Measurements from ENCODE around the gene SGPP2.
"Not testable (repeated sequence)": the region's sequence is repeated elsewhere in the genome, so short reads cannot be mapped to it uniquely, and the experiment has no call there.

SGPP2 gene, protein sequence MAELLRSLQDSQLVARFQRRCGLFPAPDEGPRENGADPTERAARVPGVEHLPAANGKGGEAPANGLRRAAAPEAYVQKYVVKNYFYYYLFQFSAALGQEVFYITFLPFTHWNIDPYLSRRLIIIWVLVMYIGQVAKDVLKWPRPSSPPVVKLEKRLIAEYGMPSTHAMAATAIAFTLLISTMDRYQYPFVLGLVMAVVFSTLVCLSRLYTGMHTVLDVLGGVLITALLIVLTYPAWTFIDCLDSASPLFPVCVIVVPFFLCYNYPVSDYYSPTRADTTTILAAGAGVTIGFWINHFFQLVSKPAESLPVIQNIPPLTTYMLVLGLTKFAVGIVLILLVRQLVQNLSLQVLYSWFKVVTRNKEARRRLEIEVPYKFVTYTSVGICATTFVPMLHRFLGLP

DNA sequence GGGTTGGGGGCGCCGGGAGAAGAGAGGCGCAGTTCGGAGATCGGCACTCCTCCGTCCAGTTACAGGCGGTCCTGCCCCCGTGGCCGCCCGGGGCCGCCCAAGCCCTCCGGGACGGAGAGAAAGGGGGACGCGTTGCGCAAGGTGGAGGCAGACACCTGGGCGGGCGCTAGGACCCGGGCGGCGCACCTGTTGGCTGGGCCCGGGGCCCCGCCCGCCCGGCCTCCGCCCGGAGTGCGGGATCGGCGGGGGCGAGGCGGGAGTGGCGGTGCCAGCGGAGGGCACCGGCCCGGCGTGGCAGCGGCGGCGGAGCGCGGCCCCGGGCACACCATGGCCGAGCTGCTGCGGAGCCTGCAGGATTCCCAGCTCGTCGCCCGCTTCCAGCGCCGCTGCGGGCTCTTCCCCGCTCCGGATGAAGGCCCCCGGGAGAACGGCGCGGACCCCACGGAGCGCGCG lies at the start of gene SGPP2:
TSS of gene SGPP2 (plus strand) at position 268 of the 453 bp plus-strand sequence. CDS start at position 328, 60 bp downstream.
- H3K27ac Mint-ChIP-seq, result peak within 1 kb of the TSS; percentile 97
- no peaks in the 10 kb centered on the region for H3K9me3 Mint-ChIP-seq (ENCODE audit: low read depth)
- H3K36me3 Mint-ChIP-seq, result no peaks in the 10 kb centered on the region
- H3K4me1 Mint-ChIP-seq (ENCODE audit: low read depth), result peaks cover 35% of the 10 kb centered on the region
- H3K27me3 Mint-ChIP-seq, result peaks cover 39% of the 10 kb centered on the region
- peak within 1 kb of the TSS; percentile 93 for H3K4me3 Mint-ChIP-seq

DNA sequence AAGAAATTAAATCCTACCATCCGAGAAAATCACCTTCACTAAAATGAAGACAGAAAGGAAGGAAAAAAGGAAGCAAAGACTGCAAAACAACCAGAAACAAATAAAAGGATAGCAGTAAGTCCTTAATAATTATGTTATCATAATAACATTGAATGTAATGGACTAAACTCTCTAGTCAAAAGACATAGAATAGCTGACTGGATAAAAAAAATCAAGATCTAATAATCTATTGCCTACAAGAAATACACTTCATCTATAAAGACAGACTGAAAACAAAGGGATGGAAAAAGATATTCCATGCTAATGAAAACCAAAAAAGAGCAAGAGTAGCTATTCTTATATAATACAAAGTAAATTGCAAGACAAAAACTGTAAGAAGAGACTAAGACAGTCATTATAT lies 48.5 kb upstream of the SGPP2 start:
- no peak overlapping the region for H3K4me3 Mint-ChIP-seq
- H3K27me3 Mint-ChIP-seq, result no peaks in the 10 kb centered on the region

DNA sequence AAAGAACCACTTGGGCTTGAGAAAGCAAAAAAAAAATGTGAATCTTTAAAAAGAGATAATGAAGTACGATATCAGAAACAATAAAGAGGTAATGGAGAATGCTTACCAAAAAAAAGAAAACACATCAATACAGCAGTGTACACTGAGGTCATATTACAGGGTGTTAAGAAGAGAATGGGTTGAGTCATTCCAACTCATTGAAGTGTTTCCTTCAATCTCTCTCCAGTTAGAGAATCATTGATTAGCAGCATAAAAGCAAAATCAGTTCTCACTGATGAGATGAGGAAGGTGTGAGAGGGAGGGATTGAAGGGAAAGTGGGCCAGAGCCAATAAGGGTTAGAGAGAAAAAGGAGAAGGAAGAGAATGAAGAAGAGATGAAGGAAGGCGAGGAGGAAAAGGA lies 43.9 kb upstream of the SGPP2 start:
- H3K9me3 Mint-ChIP-seq (ENCODE audit: low read depth), result peaks cover 8% of the 10 kb centered on the region
- peaks cover 3% of the 10 kb centered on the region for H3K27me3 Mint-ChIP-seq
- H3K36me3 Mint-ChIP-seq, result no peaks in the 10 kb centered on the region
- H3K4me1 Mint-ChIP-seq (ENCODE audit: low read depth), result no peaks in the 10 kb centered on the region
- H3K27ac Mint-ChIP-seq, result no peak overlapping the region
- H3K4me3 Mint-ChIP-seq, result no peak overlapping the region

More for the DNA sequence above, 48.5 kb upstream of the SGPP2 start:
- H3K27ac Mint-ChIP-seq, result no peak overlapping the region
- peaks cover 18% of the 10 kb centered on the region for H3K9me3 Mint-ChIP-seq (ENCODE audit: low read depth)
- H3K36me3 Mint-ChIP-seq, result no peaks in the 10 kb centered on the region
- no peaks in the 10 kb centered on the region for H3K4me1 Mint-ChIP-seq (ENCODE audit: low read depth)

DNA sequence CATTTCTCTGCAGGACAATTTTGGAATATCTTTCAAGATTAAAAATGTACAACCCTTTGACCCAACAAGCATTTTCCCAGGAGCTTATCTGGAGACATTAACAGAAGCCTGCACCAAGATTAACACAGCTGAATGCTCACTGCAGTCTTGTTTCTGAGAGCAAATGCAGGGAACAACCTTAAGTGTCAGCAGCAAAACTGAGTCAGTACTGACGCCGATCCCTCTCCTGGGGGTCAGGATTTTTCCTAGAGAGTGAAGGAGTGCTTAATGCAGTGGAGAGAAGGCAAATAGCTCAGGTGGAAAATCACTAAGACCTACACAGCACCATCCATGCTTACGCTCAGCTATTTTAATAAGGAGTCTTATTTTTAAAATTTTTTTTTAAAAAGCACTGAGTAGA lies 42.8 kb upstream of the SGPP2 start:
- peaks cover 3% of the 10 kb centered on the region for H3K27me3 Mint-ChIP-seq
- H3K4me1 Mint-ChIP-seq (ENCODE audit: low read depth), result no peaks in the 10 kb centered on the region
- no peaks in the 10 kb centered on the region for H3K36me3 Mint-ChIP-seq
- H3K27ac Mint-ChIP-seq, result no peak overlapping the region
- H3K9me3 Mint-ChIP-seq (ENCODE audit: low read depth), result peaks cover 8% of the 10 kb centered on the region
- no peak overlapping the region for H3K4me3 Mint-ChIP-seq

DNA sequence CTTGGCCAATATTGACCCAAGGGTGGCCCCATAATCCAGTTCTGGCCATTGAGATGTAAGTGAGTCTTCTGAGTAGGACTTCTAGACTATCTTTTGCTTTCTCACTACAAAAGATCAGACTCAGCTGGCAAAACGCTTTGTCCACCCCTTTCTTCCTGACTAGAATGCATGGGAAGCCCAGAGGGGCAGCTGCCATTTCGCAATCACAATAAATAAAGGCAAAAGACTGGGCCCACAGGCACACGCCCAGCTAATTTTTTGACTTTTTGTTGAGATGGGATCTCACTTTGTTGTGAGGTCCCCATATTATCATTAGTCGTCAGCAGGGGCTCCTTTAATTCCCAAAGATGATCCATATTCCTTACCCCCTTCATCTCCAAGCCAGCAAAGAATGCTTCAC lies 41.1 kb upstream of the SGPP2 start:
- H3K36me3 Mint-ChIP-seq, result no peaks in the 10 kb centered on the region
- H3K4me1 Mint-ChIP-seq (ENCODE audit: low read depth), result no peaks in the 10 kb centered on the region
- H3K4me3 Mint-ChIP-seq, result no peak overlapping the region
- no peak overlapping the region for H3K27ac Mint-ChIP-seq
- H3K9me3 Mint-ChIP-seq (ENCODE audit: low read depth), result peaks cover 8% of the 10 kb centered on the region
- H3K27me3 Mint-ChIP-seq, result peaks cover 3% of the 10 kb centered on the region

DNA sequence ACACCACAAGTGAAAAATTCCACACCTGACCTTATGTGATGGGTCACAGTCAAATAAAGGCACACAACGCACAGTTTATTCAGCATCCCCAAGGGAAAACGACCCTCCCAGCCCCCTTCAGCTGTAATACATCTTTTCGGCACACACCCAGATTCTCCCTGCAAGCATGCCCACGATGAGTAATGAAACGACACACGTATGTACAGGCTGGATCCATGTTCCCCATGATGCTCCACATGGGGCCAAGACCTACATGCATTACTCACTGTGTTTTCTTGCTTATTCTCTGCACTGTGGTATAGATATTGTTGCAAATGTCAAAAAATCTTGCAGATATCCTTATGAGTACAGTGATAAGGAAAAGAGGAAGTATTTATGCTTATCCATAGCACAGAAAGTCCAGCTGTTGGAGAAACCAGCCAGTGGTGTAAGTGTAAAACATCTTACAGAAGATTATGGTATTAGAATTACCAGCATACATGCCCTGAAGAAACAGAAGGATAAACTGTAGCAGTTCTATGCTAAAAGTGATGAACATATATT lies 32.5 kb upstream of the SGPP2 start:
- Mint-ChIP-seq H3K36me3 (no peaks in the 10 kb centered on the region), H3K27me3 (peaks cover 4% of the 10 kb centered on the region), H3K9me3 (ENCODE audit: low read depth) (no peaks in the 10 kb centered on the region), H3K27ac (peak overlapping the region; percentile 18), H3K4me3 (no peak overlapping the region), H3K4me1 (ENCODE audit: low read depth) (no peaks in the 10 kb centered on the region)

DNA sequence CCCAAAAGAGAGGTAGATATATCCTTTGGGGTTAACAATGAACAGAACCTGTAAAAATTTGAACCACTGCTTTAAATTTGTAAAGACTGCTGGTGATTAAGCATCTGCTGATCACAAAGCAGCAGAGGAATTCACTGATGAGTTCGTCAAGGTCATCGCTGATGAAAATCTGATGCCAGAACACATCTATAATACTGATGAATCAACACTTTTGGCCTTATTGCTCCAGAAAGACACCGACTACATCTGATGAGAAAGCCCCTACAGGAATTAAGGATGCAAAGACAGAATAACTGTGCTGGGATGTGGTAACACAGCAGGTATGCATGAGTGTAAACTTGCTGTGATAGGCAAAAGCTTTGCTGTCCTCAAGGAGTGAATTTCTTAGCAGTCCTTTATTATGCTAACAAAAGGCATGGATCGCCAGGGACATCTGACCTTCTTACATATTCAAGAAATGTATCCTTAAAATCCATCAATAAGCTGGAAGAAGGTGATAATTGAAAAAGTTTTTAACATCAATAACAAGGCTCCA lies 30.5 kb upstream of the SGPP2 start:
- H3K27ac Mint-ChIP-seq, result no peak overlapping the region
- H3K27me3 Mint-ChIP-seq, result peaks cover 4% of the 10 kb centered on the region

DNA sequence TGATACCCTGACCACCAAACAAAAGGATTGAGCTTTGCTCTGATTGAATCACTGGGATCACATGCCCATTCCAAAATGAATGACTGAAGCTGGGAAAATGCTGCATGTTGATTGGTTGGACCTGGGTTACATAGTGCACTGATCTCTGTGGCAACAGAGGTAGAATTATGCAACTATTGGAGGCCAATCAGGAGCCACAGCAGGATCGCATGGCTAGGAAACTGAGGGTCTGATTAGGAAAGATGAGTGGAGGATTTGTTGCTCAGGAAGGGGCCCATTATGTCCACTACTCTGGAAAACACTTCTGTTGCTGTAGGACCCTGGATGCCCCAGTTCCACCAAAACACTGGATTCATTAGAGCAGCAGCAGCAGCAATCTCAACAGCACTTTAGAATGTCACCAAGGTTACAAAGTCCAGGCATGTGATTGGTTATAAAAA lies 25.9 kb upstream of the SGPP2 start:
- Mint-ChIP-seq H3K4me3 (no peak overlapping the region), H3K27ac (no peak overlapping the region), H3K36me3 (no peaks in the 10 kb centered on the region), H3K27me3 (peaks cover 12% of the 10 kb centered on the region), H3K4me1 (ENCODE audit: low read depth) (no peaks in the 10 kb centered on the region), H3K9me3 (ENCODE audit: low read depth) (peaks cover 7% of the 10 kb centered on the region)

More for the DNA sequence above, 30.5 kb upstream of the SGPP2 start:
- no peaks in the 10 kb centered on the region for H3K4me1 Mint-ChIP-seq (ENCODE audit: low read depth)
- H3K36me3 Mint-ChIP-seq, result no peaks in the 10 kb centered on the region
- no peaks in the 10 kb centered on the region for H3K9me3 Mint-ChIP-seq (ENCODE audit: low read depth)
- no peak overlapping the region for H3K4me3 Mint-ChIP-seq

DNA sequence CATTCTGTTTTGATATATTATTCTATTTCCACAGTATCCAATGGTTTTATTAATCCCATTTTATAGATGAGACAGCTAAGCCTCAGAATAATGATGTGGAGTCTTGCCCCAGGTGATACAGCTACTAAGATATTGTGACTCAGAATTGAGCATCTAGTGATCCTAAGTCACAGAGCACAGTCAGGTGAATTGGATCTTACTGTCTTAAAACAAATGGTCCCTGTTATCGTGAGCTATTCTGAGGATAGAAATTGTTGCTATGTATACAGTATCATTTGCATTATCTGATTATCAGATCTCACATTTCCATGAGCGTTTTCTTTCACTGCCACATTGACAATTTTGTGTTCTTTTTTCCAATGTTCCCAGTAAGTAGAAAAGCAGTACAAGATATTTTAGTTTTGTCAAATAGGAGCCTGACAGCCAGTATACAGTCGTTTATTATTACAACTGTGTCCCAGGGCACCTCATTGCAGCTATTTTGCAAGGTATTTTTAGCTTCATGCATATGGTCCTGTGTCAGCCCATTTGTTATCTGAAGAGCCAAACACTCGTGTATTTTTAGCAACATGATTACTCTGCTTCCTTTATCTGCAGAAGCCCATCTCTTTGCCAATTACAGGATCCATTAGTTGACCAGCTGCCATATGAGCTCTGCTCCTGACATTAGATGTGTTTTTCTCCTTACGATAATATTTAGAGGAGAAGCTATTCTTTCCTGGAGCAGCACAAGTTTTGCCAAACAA lies 25.1 kb upstream of the SGPP2 start:
- Mint-ChIP-seq H3K4me1 (ENCODE audit: low read depth) (no peaks in the 10 kb centered on the region), H3K27ac (no peak overlapping the region), H3K27me3 (peaks cover 8% of the 10 kb centered on the region), H3K4me3 (no peak overlapping the region), H3K9me3 (ENCODE audit: low read depth) (peaks cover 7% of the 10 kb centered on the region), H3K36me3 (no peaks in the 10 kb centered on the region)

DNA sequence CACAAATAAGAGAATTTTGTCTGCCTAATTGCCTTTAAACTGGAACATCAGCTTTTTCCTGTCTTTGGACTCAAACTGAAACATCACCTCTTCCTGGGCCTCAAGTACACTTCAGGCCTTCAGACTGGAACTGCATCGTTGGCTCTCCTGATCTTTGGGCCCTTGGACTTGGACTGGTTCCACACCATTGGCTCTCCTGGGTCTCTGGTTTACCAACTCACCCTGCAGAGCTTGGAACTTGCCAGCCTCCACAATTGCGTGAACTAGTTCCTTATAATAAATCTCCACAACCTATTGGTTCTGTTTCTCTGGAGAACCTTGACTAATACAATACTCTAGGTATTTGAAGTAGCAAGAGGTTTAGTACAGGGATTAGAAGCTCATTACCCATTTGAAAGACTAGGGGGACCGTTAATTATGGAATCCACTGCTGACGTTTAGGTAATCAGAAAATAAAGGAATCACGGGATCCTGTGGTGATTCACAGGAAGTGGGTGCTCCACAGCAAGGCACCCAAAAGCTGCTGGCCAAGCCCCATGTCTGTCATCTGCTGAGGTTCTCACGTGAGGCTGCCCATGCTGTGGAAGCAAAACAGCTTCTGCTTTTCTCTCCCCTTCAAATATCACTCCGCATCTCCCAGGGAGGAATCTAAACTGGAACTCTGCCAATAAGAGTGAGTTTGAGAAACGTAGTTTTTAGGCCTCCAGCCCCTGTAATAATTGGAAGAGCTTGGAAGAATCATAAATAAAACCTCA lies 20.0 kb upstream of the SGPP2 start:
- H3K36me3 Mint-ChIP-seq, result no peaks in the 10 kb centered on the region
- no peaks in the 10 kb centered on the region for H3K4me1 Mint-ChIP-seq (ENCODE audit: low read depth)
- H3K27me3 Mint-ChIP-seq, result peaks cover 8% of the 10 kb centered on the region
- no peak overlapping the region for H3K4me3 Mint-ChIP-seq
- no peak overlapping the region for H3K27ac Mint-ChIP-seq
- H3K9me3 Mint-ChIP-seq (ENCODE audit: low read depth), result peaks cover 7% of the 10 kb centered on the region

DNA sequence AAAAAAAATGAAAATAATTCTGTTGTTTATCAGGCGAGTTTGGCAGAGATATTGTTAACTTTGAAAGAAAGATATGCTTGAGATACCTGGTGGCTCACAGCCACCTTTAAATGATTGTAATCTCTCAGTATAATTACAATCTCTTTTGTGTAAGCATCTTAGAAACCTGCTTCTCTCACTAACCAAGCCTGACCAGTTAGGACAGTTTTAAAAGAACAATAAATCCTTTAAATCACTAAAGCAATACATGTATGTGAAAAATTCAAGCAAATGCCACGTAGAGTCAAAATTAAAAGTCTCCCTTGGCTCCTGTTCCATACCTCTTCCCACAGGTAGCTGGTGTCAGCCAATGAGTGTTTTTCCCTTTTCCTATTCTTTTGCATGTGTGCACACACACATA lies 15.7 kb upstream of the SGPP2 start:
- H3K27ac Mint-ChIP-seq, result no peak overlapping the region
- H3K4me3 Mint-ChIP-seq, result no peak overlapping the region
- H3K9me3 Mint-ChIP-seq (ENCODE audit: low read depth), result peaks cover 5% of the 10 kb centered on the region
- H3K4me1 Mint-ChIP-seq (ENCODE audit: low read depth), result no peaks in the 10 kb centered on the region
- H3K27me3 Mint-ChIP-seq, result no peaks in the 10 kb centered on the region
- H3K36me3 Mint-ChIP-seq, result peaks cover 2% of the 10 kb centered on the region

DNA sequence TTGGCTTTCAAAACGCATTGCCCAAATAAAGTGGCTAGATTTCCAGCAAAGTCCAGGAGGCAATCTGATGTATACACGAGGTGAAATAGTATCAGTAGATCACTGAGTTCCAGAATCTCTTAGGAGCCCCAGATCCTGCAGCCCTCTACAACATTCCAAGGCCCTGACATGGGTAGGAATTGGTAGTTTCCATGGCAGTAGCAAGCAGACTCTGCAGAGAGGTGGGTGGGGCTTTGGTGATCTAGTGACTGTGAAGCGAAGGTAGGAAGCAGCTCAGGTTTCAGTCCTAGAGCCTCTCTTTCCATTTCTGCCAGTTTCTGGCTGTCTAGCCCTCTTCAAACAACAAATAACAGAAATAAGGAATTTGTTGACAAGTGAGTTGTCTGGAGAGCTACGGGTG lies 13.8 kb upstream of the SGPP2 start:
- peaks cover 5% of the 10 kb centered on the region for H3K9me3 Mint-ChIP-seq (ENCODE audit: low read depth)
- no peaks in the 10 kb centered on the region for H3K4me1 Mint-ChIP-seq (ENCODE audit: low read depth)
- H3K36me3 Mint-ChIP-seq, result peaks cover 2% of the 10 kb centered on the region
- no peak overlapping the region for H3K27ac Mint-ChIP-seq
- no peaks in the 10 kb centered on the region for H3K27me3 Mint-ChIP-seq
- H3K4me3 Mint-ChIP-seq, result no peak overlapping the region

DNA sequence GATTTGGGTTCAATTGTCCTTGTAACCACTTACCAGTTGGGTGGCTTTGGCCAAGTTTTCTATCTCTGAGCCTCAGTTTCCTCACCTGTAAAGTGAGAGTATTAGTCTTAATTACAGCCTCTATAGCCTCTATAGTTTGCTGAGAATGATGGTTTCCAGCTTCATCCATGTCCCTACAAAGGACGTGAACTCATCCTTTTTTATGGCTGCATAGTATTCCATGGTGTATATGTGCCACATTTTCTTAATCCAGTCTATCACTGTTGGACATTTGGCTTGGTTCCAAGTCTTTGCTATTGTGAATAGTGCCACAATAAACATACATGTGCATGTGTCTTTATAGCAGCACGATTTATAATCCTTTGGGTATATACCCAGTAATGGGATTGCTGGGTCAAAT lies 12.0 kb upstream of the SGPP2 start:
- H3K4me1 Mint-ChIP-seq (ENCODE audit: low read depth); H3K9me3 Mint-ChIP-seq (ENCODE audit: low read depth); H3K27ac Mint-ChIP-seq; H3K27me3 Mint-ChIP-seq; H3K36me3 Mint-ChIP-seq; H3K4me3 Mint-ChIP-seq: not testable (repeated sequence)

DNA sequence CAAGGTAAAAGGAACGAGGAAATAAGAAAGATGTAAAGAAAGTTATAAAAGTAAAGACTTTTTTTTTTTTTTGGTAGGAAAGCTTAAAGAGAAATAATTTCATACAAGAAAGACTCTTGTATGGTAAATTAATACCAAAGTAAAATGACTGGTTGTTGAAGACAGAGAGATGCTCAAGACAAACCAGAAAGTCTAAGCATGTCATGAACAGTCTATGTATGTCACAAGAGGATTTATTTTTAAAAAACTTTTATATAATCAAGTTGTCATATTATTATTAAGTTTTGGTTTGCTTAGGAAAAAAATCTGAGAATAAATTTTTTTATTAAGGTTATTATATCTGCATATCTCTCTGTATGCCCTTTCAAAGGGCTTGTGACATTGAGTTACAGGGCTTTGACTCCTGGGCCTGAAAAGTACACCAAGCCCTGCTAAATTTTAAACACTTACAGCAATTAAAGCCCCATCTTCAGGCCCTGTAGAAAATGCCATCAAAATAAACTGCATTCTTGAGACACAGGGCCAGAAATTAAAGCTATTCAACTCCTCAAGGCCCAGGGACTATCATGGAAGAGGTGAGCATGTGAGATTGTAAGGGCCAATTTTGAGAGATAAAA lies 10.9 kb upstream of the SGPP2 start:
- Mint-ChIP-seq H3K36me3 (peaks cover 2% of the 10 kb centered on the region), H3K27me3 (no peaks in the 10 kb centered on the region), H3K27ac (no peak overlapping the region), H3K4me3 (no peak overlapping the region), H3K9me3 (ENCODE audit: low read depth) (peaks cover 5% of the 10 kb centered on the region), H3K4me1 (ENCODE audit: low read depth) (no peaks in the 10 kb centered on the region)
